DOHH2 (cell line): ENCODE measurements around the gene ST3GAL5.

Source experiments
- H3F3A ChIP-seq: fragments of 200-600 bp; sonication (generic), shearing (Covaris generic); 2 replicates; pipeline ENCODE4 v1.6.0; 2016; ENCODE audit warnings: antibody characterized with exemption, mild to moderate bottlenecking; ENCODE audit not compliant: control insufficient read depth, insufficient read depth
- H3K27ac ChIP-seq: fragments of 200-600 bp; sonication (generic); 2 replicates; pipeline ENCODE4 v1.5.1; 2014; ENCODE audit warnings: low read depth, mild to moderate bottlenecking, low read length, moderate library complexity
- H3K27me3 ChIP-seq: fragments of 200-600 bp; sonication (generic); 2 replicates; pipeline ENCODE4 v1.6.1; 2014; ENCODE audit warnings: mild to moderate bottlenecking, low read length, mixed read lengths; ENCODE audit not compliant: control insufficient read depth
- H3K36me3 ChIP-seq: fragments of 200-600 bp; sonication (generic); 2 replicates; pipeline ENCODE4 v1.6.1; 2014; ENCODE audit warnings: mild to moderate bottlenecking, low read length, moderate library complexity, mixed read lengths; ENCODE audit not compliant: control insufficient read depth
- H3K4me1 ChIP-seq: fragments of 200-600 bp; sonication (generic); 2 replicates; pipeline ENCODE4 v1.6.1; 2014; ENCODE audit warnings: mild to moderate bottlenecking, low read length, mixed read lengths; ENCODE audit not compliant: control insufficient read depth
- H3K4me2 ChIP-seq: fragments of 200-600 bp; sonication (generic); 2 replicates; pipeline ENCODE4 v1.6.0; 2014; ENCODE audit warnings: mild to moderate bottlenecking, low read length, moderate library complexity
- H3K4me3 ChIP-seq: fragments of 200-600 bp; sonication (generic); 2 replicates; pipeline ENCODE4 v1.5.1; 2014; ENCODE audit warnings: mild to moderate bottlenecking, low read length, mixed read lengths
- H3K79me2 ChIP-seq: fragments of 200-600 bp; sonication (generic); 2 replicates; pipeline ENCODE4 v1.6.1; 2014; ENCODE audit warnings: mild to moderate bottlenecking, low read length, mixed read lengths; ENCODE audit not compliant: control insufficient read depth
- H3K9me2 ChIP-seq: fragments of 200-600 bp; sonication (generic); replicated peaks from 2 replicates; pipeline ENCODE4 v1.6.1; 2014; ENCODE audit warnings: mild to moderate bottlenecking, low read length, mixed read lengths; ENCODE audit not compliant: control insufficient read depth
- H3K9me3 ChIP-seq: fragments of 200-600 bp; sonication (generic); 2 replicates; pipeline ENCODE4 v1.6.1; 2014; ENCODE audit warnings: antibody characterized with exemption, low read length, mixed read lengths; ENCODE audit not compliant: control insufficient read depth, insufficient read depth
- H4K20me1 ChIP-seq: fragments of 200-600 bp; sonication (generic); 2 replicates; pipeline ENCODE4 v1.6.0; 2014; ENCODE audit warnings: low read depth, mild to moderate bottlenecking, antibody characterized with exemption, low read length, moderate library complexity; ENCODE audit not compliant: control insufficient read depth, insufficient read depth
- CTCF ChIP-seq: fragments of 200-600 bp; sonication (generic); IDR thresholded peaks from one replicate; pipeline ENCODE4 v1.5.1; 2014; ENCODE audit warnings: antibody characterized with exemption, mild to moderate bottlenecking, low read depth, low read length; ENCODE audit not compliant: poor library complexity, severe bottlenecking
- EZH2phosphoT487 ChIP-seq: fragments of 200-600 bp; sonication (generic); IDR thresholded peaks from 2 replicates; pipeline ENCODE4 v1.6.1; 2017; ENCODE audit warnings: borderline replicate concordance, mild to moderate bottlenecking, antibody characterized with exemption, low read length, moderate library complexity, mixed read lengths

The ST3GAL5 gene

GRCh38 chr2:85908506-85908905, 19.7 kb upstream of the ST3GAL5 start:
- H3K36me3 ChIP-seq, result no peaks in the 10 kb centered on the region
- no peak overlapping the region for H3K27ac ChIP-seq
- no peaks in the 10 kb centered on the region for H3K27me3 ChIP-seq
- H3F3A ChIP-seq, result no peaks in the 10 kb centered on the region
- H3K4me1 ChIP-seq, result no peaks in the 10 kb centered on the region
- no peak overlapping the region for H3K4me2 ChIP-seq
- no peaks in the 10 kb centered on the region for H3K9me2 ChIP-seq
- H3K9me3 ChIP-seq, result no peaks in the 10 kb centered on the region
- no peaks in the 10 kb centered on the region for H4K20me1 ChIP-seq
- no peak for TF ChIP-seq EZH2phosphoT487
- TF ChIP-seq CTCF, result no peak
- H3K79me2 ChIP-seq, result no peaks in the 10 kb centered on the region
- no peak overlapping the region for H3K4me3 ChIP-seq

DNA sequence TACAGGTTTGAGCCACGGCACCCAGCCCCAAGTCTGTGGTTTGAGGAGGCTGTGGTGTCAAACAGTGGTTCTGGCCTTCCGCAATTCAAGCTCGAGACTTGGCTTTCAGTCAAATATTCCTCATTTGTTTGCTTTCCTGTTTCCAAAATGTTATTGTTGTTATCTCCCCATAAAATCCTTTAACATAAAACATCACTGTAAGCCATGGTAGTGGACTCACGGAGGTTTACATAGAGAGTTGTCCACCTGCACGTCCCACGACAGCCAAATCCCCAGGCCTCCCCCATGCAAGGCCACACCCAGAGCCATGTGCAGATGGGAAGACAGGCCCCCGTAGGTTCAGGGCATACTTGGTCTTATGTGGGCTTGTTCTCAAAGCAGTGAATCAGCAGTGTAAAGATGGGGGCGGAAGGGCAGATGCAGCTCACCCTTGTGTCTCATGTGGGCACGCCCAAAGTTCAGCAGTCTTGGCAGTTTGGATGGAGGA, 18.9 kb upstream of the ST3GAL5 start:
- Histone ChIP-seq H3K27ac (no peak overlapping the region), H3K4me3 (no peak overlapping the region), H3K9me2 (no peaks in the 10 kb centered on the region), H3K79me2 (no peaks in the 10 kb centered on the region), H3K27me3 (no peaks in the 10 kb centered on the region), H3K4me1 (no peaks in the 10 kb centered on the region), H3K9me3 (no peaks in the 10 kb centered on the region), H3K36me3 (no peaks in the 10 kb centered on the region), H3K4me2 (no peak overlapping the region), H4K20me1 (no peaks in the 10 kb centered on the region), H3F3A (no peaks in the 10 kb centered on the region)
- TF ChIP-seq EZH2phosphoT487, result no peak
- no peak for TF ChIP-seq CTCF

DNA sequence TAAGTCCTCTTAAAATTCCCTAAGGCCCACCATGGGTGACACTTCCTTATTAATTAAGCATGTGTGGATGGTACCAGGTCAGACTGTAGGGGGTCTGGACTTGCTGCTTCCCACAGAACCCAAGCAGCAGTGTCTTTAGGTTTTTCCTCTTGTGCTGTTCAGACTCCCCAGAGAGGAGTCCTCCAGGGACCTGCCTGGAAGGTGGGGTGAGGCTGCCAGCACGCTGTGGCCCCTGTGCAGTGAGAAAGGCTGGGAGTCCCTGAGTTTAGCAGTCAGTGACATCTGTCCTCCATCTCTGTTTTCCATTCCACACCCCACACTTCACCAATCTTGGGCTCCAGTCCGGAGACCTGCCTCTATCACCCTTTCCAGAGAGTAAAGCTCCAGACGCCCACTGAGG, 18.0 kb upstream of the ST3GAL5 start:
- no peaks in the 10 kb centered on the region for H3K4me1 ChIP-seq
- no peak overlapping the region for H3K4me2 ChIP-seq
- H3K36me3 ChIP-seq, result no peaks in the 10 kb centered on the region
- H3K27ac ChIP-seq, result no peak overlapping the region
- TF ChIP-seq CTCF (no peak), EZH2phosphoT487 (no peak)
- no peaks in the 10 kb centered on the region for H3K27me3 ChIP-seq
- no peak overlapping the region for H3K4me3 ChIP-seq
- H4K20me1 ChIP-seq, result no peaks in the 10 kb centered on the region
- H3K9me3 ChIP-seq, result no peaks in the 10 kb centered on the region
- H3F3A ChIP-seq, result no peaks in the 10 kb centered on the region
- no peaks in the 10 kb centered on the region for H3K9me2 ChIP-seq
- no peaks in the 10 kb centered on the region for H3K79me2 ChIP-seq
